Mammary epithelial cell (primary cell): Measurements from ENCODE around the gene SYMPK.

Experiments
- CTCF ChIP-seq, 2 donors: IDR thresholded peaks in 1 of 2; conservative IDR thresholded peaks in 1 of 2; 2 replicates each; pipeline ENCODE4 v1.5.1; 2011 to 2012; ENCODE audit warnings: inconsistent platforms in 2 of 2, low read length in 2 of 2, mild to moderate bottlenecking in 2 of 2, control low read depth in 1 of 2, low read depth in 1 of 2; ENCODE audit not compliant: insufficient read depth in 1 of 2; ENCODE audit errors: extremely low read depth in 1 of 2
- EZH2 ChIP-seq: IDR thresholded peaks from 2 replicates; pipeline ENCODE4 v1.6.1; 2012; ENCODE audit warnings: low read length, inconsistent platforms, borderline replicate concordance

GRCh38 chr19:45900738-45901431 is 37.9 kb upstream of the SYMPK start:
- no peak for TF ChIP-seq CTCF (conservative IDR thresholded peaks at IDR 0.05 in 1 of 2, IDR thresholded peaks at IDR 0.05 in 1 of 2; ENCODE audit: extremely low read depth in 1 of 2, insufficient read depth in 1 of 2, low read depth in 1 of 2, low read length in 2 of 2)
- TF ChIP-seq EZH2, result no peak
